ENCODE data around the gene ATG7.

DNA sequence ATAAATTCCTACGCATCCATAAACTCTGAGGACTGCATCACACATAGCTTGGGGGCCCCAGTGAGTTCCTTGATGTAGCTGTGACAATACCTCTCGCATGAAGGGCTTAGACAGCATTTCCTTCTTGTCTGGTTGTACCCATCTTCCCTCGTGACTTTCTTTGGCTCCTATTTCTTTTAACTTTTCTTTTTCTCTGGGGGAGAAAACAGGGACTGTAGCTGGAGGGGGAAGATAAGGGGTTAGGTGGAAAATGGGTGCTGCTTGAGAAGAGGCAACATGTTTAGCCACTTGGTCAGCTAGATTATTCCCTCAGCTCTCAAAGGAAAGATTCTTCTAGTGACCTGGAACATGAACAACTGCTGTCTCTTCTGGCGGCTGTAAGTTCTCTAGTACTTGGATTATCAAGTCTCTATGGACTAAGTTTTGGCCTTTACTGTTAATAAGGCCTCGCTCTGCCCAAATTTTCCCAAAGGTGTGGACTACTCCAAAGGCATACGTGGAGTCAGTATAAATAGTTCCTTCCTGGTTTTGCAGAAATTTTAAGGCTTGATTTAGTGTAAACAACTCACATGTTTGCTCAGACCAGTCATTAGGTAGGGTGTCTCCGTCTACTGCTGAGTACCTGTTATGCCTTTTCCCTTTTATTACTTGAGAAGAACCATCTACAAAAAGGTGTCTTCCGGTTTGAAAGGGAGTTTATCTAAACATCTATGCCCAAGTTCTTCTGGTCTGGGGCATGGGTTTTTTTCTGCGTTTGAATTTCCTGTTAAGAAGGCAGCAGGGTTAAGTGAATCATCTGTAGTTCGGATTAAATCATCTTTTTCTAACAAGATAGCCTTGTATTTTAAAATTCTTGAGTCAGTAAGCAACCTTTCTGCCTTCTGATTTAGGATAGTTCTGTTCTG is 21.0 kb upstream of the ATG7 start:
- TF ChIP-seq ZNF274 (IDR thresholded peaks at IDR 0.05; ENCODE audit: low read depth, low read length): no peak
- TF ChIP-seq YY1 (IDR thresholded peaks at IDR 0.05; ENCODE audit: insufficient read depth, insufficient read length): no peak
- TF ChIP-seq SUZ12 (IDR thresholded peaks at IDR 0.05; ENCODE audit: extremely low read depth, insufficient read depth, insufficient read length): no peak
